Measurements from ENCODE around the gene SLC30A1.

DNA sequence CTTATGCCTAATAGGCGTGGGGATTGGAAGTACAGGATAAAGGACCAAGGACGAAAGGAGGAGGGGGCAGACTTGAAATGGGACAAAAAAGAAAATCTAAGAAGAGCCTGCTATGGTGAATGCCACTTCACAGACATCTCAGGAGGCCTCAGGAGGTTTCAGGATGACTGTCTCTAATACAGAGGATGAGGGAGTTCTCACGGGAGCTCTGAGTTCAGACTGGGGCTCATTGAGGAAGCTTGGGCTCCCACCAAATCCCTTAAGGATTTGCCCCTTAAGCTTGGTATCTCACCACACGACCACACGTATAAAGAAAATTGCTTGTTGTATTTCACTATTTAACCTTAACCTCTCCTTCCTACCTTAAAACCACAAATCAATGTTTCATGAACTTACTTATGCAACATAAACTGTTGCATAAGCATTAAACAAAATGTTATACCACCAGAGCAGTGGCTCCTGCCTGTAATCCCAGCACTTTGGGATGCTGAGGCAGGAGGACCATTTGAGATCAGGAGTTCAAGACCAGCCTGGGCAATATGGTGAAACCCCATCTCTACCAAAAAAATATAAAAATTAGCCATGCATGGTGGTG is 12.4 kb downstream of the SLC30A1 start:
- TF ChIP-seq, protein P1, sequence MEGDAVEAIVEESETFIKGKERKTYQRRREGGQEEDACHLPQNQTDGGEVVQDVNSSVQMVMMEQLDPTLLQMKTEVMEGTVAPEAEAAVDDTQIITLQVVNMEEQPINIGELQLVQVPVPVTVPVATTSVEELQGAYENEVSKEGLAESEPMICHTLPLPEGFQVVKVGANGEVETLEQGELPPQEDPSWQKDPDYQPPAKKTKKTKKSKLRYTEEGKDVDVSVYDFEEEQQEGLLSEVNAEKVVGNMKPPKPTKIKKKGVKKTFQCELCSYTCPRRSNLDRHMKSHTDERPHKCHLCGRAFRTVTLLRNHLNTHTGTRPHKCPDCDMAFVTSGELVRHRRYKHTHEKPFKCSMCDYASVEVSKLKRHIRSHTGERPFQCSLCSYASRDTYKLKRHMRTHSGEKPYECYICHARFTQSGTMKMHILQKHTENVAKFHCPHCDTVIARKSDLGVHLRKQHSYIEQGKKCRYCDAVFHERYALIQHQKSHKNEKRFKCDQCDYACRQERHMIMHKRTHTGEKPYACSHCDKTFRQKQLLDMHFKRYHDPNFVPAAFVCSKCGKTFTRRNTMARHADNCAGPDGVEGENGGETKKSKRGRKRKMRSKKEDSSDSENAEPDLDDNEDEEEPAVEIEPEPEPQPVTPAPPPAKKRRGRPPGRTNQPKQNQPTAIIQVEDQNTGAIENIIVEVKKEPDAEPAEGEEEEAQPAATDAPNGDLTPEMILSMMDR (IDR thresholded peaks at IDR 0.05) = no peak
- TF ChIP-seq POLR2A (IDR thresholded peaks at IDR 0.05) = no peak
- no peak for TF ChIP-seq EP300 (IDR thresholded peaks at IDR 0.05)
- no peak for TF ChIP-seq POLR2AphosphoS5 (IDR thresholded peaks at IDR 0.05)
